ENCODE results near the gene GAB1.

Gene GAB1

DNA sequence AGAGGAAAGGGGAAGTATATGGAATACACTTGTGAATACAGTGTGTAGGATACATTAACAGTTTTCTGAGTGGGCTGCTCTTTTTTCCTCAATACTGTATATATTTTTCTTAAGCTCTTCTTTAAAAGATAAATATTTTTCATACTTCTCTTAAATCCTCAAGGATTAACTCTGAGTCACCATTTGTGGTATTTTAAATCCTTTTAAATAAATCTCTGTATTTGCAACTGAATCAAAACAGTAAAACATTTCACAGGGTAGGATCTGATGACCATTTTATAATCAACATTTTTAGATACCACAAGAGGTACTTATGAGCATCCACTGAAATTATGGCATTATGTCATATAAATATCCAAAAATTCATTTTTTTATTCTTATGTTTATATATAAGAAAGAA lies 87.6 kb downstream of the GAB1 start:
- no peak for DNase-seq

DNA sequence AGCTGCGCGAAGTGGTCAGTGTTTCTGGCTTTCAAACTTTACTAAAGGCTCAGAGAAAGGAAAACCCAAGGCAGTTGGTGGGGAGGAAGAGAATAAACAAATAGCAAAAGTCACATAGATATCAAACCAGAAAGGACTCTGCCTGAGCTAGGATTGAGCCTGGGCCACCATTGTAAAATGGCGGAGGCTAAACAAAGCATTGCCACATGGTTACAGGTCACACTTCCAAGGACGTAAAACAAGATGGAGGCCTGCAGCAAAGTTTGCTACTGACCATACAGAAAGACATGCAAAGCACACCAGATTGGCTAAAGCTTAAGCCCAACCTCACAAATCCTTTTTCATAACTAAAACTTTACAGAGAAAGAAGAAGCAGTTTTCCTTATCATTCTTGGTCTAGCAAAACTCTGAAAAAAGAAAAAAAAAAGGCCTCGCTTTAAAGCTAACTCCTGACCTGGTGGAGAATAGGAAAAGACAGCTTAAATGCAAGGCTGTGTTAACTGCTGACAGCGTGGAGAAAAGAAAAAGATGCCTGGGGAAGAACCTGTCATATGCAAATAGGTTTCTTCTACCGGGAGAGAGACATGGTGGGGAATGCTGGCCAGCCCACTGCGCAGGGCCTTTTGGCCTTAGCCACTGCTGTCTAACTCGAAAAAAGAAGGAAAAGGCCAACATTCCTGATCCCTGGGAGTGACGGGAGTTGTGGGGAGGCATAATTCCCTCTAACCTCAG lies 95.0 kb downstream of the GAB1 start:
- DNase-seq, result no peak

DNA sequence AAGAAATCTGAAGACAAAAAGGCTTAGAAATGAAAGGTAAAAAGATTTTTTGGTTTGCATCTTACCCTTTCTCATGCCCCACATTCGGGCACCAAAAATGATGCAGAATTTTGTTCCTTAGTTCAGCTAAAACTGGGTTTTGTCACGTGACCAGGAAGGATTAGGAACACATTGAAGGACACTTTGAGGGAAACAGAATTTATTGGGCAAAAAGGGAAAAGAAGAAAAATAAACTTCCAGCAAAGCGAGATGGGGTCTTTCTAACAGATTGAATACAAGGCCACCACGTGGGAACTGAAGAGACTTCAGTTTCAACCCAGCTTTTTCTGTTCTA lies 95.5 kb downstream of the GAB1 start:
- no peak for DNase-seq

DNA sequence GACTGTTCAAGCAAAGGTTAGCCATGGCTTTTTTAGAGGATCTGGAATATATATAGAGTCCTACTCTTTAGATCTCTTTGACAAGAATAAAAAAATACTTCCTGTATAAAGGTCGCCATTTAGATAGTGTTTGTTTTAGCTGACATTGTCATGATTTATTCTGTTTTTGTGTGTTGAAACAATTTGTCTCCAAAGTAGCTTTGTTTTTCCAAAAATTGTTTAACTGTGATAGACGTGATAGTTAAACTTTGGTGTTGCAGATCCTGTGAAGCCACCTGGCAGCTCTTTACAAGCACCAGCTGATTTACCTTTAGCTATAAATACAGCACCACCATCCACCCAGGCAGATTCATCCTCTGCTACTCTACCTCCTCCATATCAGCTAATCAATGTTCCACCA lies 96.6 kb downstream of the GAB1 start:
- no peak for DNase-seq

DNA sequence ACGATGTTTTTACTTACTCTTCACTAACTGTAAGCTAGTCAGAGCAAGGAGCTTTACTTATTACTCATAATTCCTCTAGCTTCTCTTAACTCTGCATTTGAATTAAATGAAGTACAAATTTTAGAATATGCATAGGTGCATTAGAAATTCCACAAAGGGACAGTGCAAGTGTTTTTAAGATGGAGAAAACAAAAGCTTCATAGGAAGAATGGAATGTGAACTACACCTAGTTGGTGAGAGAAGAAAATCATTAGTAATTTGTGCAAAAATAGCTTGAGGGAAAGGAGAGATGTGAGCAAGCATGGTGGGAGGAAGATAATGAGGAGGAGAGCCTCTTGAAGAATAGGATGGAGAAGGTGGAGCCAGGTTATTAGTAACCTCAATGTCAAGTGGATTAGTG lies 99.3 kb downstream of the GAB1 start:
- DNase-seq, result no peak

DNA sequence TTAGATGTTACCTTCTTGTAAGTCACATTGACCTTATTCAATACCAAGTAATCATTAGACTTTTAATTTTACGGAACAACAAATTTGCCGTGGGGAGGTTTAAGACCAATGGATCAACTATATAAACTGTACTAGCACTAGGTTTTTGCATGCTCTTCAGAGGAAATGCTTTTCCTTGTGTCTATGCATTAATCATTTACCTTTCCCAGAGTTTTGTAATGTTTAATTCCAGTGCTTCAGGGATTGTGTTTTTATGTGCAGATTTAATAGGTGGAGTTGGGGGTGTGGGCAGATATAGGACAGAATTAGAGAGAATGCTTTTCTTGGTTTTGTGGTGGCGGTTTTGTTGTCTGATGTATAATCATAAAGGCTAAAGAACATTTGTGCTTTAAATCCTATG lies 100.8 kb downstream of the GAB1 start:
- DNase-seq, result no peak

DNA sequence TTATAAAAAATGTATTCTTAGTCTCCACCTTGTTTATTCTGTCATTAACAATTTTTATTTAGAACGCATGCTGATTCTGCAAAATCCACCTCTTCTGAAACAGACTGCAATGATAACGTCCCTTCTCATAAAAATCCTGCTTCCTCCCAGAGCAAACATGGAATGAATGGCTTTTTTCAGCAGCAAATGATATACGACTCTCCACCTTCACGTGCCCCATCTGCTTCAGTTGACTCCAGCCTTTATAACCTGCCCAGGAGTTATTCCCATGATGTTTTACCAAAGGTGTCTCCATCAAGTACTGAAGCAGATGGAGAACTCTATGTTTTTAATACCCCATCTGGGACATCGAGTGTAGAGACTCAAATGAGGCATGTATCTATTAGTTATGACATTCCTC lies 101.3 kb downstream of the GAB1 start:
- no peak for DNase-seq

DNA sequence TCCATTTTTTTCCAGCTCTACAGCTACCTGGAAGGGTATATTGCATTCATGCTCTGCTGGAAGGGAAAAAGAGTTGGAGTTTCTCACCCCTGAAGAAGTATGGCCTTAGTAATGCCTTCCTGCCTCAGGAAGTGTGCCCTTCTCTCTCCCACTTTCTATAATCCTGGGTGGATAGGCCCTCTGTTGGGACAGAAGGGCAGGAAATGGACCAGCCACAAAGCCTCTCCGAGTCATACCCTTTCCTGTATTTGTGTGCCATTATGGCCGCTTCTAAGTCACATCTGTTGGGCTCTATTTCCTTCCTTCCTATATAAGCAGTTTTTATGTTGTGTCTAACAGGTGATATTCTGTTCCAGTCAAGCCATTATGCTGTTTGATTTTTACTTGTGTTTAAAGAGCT lies 102.0 kb downstream of the GAB1 start:
- DNase-seq, result no peak

DNA sequence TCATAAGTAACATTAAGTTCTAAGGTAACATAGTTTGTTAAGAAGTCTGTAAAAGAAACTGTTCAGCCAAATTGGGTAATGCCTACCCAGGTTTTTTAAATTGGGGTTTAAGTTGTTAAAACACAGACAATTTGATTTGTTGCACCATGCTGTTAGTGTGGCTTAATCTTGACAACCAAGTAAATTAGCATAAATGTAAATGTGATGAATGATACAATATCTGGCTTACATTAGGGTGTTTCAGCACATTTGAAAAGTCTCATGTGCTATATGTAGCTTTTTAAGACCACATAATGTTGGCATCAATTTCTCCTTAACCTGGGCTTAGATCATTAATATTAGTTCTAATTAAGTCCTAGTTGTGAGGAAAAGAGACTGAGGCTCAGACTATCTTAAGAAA lies 104.4 kb downstream of the GAB1 start:
- DNase-seq, result no peak

DNA sequence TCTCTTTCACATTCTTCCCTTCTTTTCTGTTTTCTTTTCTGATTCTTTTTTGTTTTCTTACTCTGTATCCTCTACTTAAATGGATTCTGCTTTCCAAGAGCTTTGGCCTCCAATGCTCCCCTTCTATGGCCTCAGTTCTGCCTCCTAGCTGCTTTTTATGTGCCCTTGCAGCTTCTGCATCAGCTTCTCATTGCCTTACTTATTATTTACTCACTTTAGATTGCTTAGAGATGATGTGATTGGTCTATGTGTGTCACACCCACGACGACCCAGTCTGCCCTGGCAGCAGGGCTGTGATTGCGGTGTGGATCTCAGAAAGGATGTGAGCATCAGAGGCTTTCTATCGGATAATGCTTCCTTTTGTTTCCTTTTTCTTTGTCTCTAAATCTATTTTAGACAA lies 105.0 kb downstream of the GAB1 start:
- no peak for DNase-seq

DNA sequence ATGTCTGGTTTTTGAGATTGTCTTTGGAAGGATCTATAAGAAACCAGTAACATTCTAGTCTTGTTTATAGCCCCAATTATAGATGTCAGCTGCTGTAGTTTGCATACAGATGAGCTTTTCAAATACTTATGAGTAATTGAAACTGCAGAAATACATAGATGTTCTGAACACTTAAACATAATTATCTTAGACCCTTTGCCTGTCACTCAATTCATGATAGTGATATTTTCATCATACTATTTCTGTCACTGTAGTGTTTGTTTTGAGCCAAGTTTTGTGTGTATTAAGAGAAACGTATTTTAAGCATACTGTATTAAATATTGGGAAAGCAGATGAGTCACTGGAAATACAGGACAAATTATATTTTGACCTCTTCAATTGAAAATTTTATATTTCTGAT lies 107.1 kb downstream of the GAB1 start:
- DNase-seq, result no peak

DNA sequence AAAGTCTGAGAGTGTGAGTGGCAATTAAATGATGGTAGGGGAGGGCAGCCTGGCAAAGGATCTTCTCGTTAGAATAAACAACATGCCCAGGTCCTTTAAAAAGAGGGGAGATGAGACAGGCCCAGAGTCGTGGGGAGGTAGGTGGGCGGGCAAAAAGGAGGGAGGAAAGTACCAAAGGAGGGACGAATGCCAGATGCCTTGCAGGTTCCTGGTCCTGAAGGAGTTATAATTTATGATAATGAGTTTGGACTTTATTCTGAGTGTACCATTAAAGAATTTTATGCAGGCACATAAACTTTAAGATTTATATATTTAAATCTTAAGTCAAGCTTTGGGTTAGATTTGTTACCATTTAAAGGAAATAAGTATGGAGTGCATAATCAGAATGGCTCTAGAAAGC lies 114.5 kb downstream of the GAB1 start:
- no peak for DNase-seq

DNA sequence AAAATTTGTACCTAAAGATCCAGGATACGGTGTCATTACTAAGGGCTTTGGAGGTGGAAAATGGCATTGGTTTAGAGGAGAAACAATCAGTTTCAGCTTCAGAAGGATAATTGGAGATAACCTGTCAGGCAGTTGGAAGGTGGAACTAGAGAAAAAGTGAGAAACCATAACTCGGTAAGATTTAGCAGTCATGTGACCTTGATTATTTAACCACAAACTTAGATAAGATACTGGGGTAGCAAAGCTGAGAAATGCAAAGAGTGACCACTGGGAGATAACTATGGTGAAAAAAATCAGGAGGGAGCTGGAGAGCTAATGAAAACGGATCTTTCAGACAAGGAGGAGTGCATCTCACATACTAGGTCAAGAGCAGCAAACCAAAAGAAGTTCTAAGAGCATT lies 118.5 kb downstream of the GAB1 start:
- no peak for DNase-seq

DNA sequence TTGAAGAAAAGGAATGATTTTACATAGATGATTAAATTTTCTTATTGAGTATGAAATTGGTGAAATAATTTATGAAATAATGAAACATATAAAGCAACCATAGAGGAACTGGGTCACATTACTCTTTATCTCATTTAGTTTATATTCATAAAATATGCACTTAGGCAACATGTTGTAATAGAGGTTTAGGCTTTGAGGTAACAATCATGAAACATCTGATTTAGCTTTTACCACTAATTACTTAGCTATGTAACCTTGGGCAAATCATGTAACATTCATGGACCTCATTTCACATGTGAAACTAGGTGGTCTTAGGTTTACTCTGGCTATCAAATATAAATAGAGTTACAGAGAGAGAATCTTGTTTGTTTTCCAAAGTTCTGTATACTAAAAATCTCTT lies 122.3 kb downstream of the GAB1 start:
- DNase-seq, result no peak

DNA sequence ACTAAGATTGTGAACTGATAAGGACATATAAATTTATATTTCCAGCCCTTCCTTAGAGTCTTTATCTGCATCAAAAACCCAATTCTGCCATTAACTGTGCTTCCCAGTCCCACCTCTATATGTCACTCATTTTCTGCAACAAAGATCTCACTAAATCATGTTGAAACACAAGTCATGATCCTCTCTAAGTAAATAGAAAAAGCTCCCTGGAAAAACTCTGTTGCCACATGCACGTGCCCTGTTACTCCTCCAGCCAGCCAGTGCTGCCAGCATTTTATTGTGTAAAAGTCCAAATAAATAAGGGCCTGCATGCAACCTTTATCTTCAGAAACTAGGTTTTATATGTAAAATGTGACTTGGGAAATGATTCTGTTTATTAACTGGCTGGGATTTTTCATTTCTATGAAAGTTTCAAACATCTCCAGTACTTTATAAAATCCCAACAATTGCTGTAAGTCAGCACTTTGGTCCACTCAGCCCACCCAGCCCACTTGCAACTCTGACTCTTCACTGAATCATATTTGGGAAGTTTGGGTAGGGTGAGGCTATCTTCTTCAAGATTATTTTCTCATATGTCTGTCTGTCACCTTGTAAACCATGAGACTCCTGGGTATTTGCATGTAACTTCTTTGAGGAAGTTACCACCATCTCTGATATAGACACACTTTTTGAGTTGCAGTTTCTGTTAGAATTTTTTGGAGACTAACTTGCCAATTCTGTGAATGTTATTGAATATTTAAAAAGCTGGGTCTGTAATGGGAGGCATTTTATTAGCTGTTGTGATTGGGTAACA lies 136.9 kb downstream of the GAB1 start:
- no peak for DNase-seq

DNA sequence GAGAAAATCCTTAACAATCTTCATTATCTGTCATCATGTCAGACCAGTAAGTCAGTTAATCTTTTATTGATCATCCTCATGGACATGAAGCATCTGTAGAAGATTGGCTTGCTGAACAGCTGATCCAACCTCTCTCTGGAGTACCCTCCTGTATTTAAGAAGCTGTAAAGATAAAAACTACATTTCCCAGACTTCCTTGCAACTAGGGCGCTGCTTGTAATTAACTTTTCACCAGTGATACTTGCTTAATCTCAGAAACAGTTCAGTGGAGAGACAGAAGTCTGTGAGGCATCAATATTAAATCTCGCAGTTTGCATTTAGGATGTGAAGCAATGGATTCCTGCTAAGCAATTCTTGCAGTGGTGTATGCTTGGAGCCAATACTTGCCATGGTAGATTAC lies 140.8 kb downstream of the GAB1 start:
- no peak for DNase-seq

DNA sequence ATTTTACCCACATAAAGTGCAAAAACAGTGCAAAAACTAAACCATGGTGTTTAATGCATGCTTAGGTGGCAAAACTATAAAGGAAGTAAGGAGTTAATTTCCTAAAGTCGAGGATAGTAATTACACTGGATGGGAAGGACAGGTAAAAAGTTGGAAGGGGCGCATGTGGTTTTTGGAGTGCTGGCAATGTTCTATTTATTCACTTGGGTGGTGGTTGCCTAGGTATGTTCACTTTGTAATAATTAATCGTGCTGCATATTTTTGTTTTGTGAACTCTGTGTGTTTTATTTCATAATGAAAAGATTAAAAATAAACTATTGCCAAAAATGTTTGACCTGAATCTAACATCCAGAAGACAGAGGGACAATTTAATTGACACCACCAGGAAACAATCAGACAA lies 144.7 kb downstream of the GAB1 start:
- no peak for DNase-seq

DNA sequence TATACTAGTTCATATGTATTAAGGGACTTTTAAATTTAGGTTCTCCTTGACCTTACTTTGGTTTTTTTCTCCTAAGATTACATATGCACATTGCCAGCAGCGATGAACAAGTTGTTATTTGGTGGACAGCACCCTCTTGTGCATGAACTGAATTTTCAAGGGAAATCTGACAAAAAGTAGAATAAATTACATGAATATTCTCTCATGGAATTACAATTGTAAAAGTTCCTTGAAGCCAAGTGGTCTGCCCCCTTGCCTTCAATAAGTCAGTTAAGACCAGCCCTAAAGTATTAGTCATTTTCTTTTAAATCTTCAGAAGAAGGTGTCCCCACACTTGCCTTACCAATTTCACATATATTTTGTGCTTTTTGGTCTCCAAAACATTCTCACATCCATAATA lies 146.2 kb downstream of the GAB1 start:
- no peak for DNase-seq

DNA sequence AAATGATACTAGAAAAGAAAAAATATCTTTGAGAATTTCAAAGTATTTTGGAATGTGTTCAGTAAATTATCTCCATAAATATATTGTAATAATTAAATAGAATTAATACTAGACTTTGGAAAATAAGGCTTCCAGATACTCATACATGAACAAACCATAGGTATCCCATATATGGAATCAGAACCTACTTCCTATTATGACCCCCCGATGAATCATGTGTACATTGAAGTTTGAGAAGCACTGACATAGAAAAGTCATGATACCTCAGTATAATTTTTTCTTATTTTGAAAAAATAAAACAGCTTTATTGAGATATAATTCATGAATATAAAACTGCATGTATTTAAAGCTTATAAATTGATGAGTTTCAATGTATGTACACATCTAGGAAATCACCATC lies 149.6 kb downstream of the GAB1 start:
- no peak for DNase-seq

DNA sequence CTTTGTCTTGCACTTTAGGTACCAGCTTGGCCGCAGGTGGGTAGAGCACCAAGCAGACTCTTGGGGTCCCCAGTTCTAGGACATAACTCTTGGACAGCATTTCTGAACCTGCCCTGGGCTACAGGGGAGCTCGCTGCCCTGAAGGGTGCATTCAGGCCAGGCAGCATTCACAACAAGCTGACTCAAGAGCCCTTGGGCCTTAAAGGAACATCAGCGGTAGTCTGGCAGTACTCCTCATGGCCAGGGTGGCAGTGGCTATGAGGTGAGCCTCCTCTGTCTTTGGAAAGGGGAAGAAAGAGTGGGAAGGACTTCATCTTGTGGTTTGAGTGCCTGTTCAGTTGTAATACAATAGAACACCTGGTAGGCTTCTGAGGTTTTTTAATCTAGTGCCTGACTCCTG lies 152.0 kb downstream of the GAB1 start:
- DNase-seq, result no peak

DNA sequence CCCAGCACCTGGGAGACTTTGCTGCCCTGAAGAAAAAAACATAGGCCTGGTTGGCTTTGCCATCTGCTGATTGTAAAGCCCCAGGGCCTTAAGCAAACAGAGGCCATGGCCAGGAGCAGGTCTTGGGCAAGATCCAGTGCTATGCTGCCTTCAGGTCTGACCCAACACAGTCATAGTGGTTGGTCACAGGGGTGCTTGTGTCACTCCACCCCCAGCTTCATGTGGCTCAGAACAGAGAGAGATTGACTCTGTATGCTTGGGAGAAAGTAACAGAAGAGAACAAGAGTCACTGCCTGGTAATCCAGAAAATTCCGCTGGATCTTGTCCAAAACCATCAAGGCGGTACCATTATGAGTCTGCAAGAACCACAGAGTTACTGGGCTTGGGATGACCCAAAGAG lies 152.4 kb downstream of the GAB1 start:
- no peak for DNase-seq

DNA sequence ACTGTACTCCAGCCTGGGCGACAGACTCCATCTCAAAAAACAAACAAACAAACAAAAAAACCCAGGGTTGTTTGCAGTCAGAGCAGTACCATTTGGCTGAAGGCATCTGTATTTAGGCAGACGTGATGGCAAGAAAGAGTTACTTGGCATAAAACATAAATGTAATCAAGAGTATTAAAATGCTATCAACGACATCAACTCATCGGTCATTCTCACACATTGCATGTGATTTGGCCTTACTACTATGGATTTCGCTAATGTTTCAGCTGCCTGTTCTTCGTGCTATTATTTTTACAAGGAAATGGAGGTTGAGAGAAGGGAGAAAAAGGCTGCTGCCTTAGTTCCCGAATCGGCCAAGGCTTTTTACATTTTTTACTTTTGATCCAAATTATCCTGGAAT lies 161.3 kb downstream of the GAB1 start:
- DNase-seq, result no peak

DNA sequence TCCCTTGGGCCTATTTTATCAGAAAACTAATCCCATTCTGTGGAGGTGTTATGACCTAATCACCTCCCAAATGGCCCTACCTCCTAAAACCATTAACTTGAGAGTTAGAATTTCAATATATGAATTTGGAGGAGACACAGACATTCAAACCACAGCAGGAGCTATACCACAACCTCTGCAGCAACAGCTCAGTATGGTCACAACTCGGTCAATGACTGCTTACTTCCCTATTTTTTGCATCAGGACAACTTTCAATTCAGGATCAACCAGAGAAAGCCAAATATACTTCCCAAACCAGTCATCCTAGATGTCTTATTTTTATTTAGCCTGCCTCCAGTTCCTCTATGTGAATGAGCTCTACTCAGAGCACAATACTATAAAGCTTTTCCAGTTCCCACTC lies 165.6 kb downstream of the GAB1 start:
- no peak for DNase-seq

DNA sequence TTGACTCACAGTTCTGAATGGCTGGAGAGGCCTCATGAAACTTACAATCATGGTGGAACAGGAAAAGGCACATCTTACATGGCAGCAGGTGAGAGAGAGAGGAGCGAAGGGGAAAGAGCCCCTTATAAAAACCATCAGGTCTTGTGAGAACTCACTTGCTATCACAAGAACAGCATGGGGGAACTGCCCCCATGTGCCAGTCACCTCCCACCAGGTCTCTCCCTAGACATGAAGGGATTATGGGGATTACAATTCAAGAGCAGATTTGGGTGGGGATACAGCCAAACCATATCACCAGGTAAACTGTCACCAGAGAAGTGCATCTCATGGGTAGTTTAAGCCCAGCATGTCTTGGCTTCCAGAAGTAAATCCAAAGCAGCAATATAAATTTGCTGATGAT lies 169.4 kb downstream of the GAB1 start:
- DNase-seq, result no peak

DNA sequence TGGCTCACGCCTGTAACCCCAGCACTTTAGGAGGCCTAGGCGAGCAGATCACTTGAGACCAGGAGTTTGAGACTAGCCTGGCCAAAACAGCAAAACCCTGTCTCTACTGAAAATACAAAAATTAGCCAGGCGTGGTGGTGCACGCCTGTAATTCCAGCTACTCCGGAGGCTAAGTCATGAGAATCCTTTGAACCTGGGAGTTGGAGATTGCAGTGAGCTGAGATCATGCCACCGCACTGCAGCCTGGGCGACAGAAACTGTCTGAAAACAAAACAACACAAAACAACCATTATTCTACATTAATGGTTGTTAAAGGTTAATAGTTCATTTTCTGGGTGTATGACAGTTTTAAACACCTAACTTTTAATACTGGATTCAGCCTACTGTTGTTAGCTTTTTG lies 175.2 kb downstream of the GAB1 start:
- DNase-seq, result no peak
